NCI-H2107 (cell line): Measurements from ENCODE around the gene DDB1.

Experiments
- DNase-seq: peaks from one replicate; lab custom pipeline; 2025; lab: John Stamatoyannopoulos, UW

The DDB1 gene

GRCh38 chr11:61334434-61335354 is 1.8 kb upstream of the DDB1 start:
- no peak for DNase-seq

- no peak for DNase-seq
Observed at GRCh38 chr11:61333550-61334433, 887 bp upstream of the DDB1 start.

GRCh38 chr11:61332281-61332796 is 566 bp downstream of the DDB1 start:
- DNase-seq, result no peak

GRCh38 chr11:61331651-61332050 is 1.3 kb downstream of the DDB1 start:
- no peak for DNase-seq

GRCh38 chr11:61329871-61330270 is 3.0 kb downstream of the DDB1 start:
- no peak for DNase-seq

- DNase-seq, result no peak
Observed at GRCh38 chr11:61328351-61328750, 4.6 kb downstream of the DDB1 start.

- DNase-seq, result no peak
Observed at GRCh38 chr11:61327669-61328071, 5.2 kb downstream of the DDB1 start.

GRCh38 chr11:61325649-61326414 is 7.1 kb downstream of the DDB1 start:
- DNase-seq, result no peak

GRCh38 chr11:61315260-61315659 is 17.6 kb downstream of the DDB1 start:
- no peak for DNase-seq

GRCh38 chr11:61310749-61311148 is 22.2 kb downstream of the DDB1 start:
- DNase-seq, result no peak

- no peak for DNase-seq
Observed at GRCh38 chr11:61309739-61310138, 23.2 kb downstream of the DDB1 start.

- DNase-seq, result no peak
Observed at GRCh38 chr11:61309141-61309540, 23.8 kb downstream of the DDB1 start.

- DNase-seq, result no peak
Observed at GRCh38 chr11:61307354-61307753, 25.6 kb downstream of the DDB1 start.

GRCh38 chr11:61306221-61306620 is 26.7 kb downstream of the DDB1 start:
- DNase-seq, result no peak

- no peak for DNase-seq
Observed at GRCh38 chr11:61305417-61305816, 27.5 kb downstream of the DDB1 start.

- DNase-seq, result no peak
Observed at GRCh38 chr11:61303725-61304124, 29.2 kb downstream of the DDB1 start.

GRCh38 chr11:61302550-61302949 is 30.4 kb downstream of the DDB1 start:
- no peak for DNase-seq

- no peak for DNase-seq
Observed at GRCh38 chr11:61298663-61299244, 34.2 kb downstream of the DDB1 start.

- DNase-seq, result no peak
Observed at GRCh38 chr11:61297746-61298145, 35.2 kb downstream of the DDB1 start.

- DNase-seq, result no peak
Observed at GRCh38 chr11:61297341-61297740, 35.6 kb downstream of the DDB1 start.

- DNase-seq, result no peak
Observed at GRCh38 chr11:61295596-61295926, 37.3 kb downstream of the DDB1 start.
